GM15510 (cell line): ENCODE results near the gene SYNJ2.

ENCODE experiments used
- POLR2A ChIP-seq: IDR thresholded peaks from 3 replicates; pipeline ENCODE4 v1.6.1; 2011; ENCODE audit warnings: borderline replicate concordance; ENCODE audit not compliant: insufficient read length; ENCODE audit errors: extremely low read depth

Gene SYNJ2

GRCh38 chr6:158085261-158086053, 103.8 kb downstream of the SYNJ2 start:
- no peak for TF ChIP-seq POLR2A

GRCh38 chr6:158086054-158086503, 104.4 kb downstream of the SYNJ2 start:
- no peak for TF ChIP-seq POLR2A

GRCh38 chr6:158086504-158087223, 105.0 kb downstream of the SYNJ2 start:
- no peak for TF ChIP-seq POLR2A

- no peak for TF ChIP-seq POLR2A
These were observed 105.7 kb downstream of the SYNJ2 start for GRCh38 chr6:158087224-158087867.

GRCh38 chr6:158092806-158093205, 111.1 kb downstream of the SYNJ2 start:
- TF ChIP-seq POLR2A = no peak

- no peak for TF ChIP-seq POLR2A
These were observed 113.4 kb downstream of the SYNJ2 start for GRCh38 chr6:158095031-158095430.

GRCh38 chr6:158095671-158096070, 114.0 kb downstream of the SYNJ2 start:
- no peak for TF ChIP-seq POLR2A

GRCh38 chr6:158103228-158103627, 121.6 kb downstream of the SYNJ2 start:
- TF ChIP-seq POLR2A = no peak

- TF ChIP-seq POLR2A = no peak
These were observed 123.0 kb downstream of the SYNJ2 start for GRCh38 chr6:158104696-158105095.

GRCh38 chr6:158109748-158110147, 128.1 kb downstream of the SYNJ2 start:
- no peak for TF ChIP-seq POLR2A

GRCh38 chr6:158110986-158111385, 129.3 kb downstream of the SYNJ2 start:
- TF ChIP-seq POLR2A = no peak

GRCh38 chr6:158111987-158112386, 130.3 kb downstream of the SYNJ2 start:
- TF ChIP-seq POLR2A = no peak

GRCh38 chr6:158113802-158114201, 132.1 kb downstream of the SYNJ2 start:
- TF ChIP-seq POLR2A = no peak

- no peak for TF ChIP-seq POLR2A
These were observed 133.4 kb downstream of the SYNJ2 start for GRCh38 chr6:158115102-158115501.

GRCh38 chr6:158115508-158115907, 133.8 kb downstream of the SYNJ2 start:
- TF ChIP-seq POLR2A = no peak

GRCh38 chr6:158118886-158119285, 137.2 kb downstream of the SYNJ2 start:
- no peak for TF ChIP-seq POLR2A

GRCh38 chr6:158121335-158121734, 139.7 kb downstream of the SYNJ2 start:
- TF ChIP-seq POLR2A = no peak

GRCh38 chr6:158122048-158122447, 140.4 kb downstream of the SYNJ2 start:
- TF ChIP-seq POLR2A = no peak
